Central memory CD4-positive, alpha-beta T cell (primary cell): Measurements from ENCODE around the gene KLF18.
"Not testable (repeated sequence)": the region's sequence is repeated elsewhere in the genome, so short reads cannot be mapped to it uniquely, and the experiment has no call there.

Experiments
- DNase-seq: peaks from one replicate; pipeline ENCODE4 v3.0.0; 2022

The KLF18 gene

GRCh38 chr1:44119525-44119924, 21.9 kb downstream of the KLF18 start:
- DNase-seq, result no peak

DNA sequence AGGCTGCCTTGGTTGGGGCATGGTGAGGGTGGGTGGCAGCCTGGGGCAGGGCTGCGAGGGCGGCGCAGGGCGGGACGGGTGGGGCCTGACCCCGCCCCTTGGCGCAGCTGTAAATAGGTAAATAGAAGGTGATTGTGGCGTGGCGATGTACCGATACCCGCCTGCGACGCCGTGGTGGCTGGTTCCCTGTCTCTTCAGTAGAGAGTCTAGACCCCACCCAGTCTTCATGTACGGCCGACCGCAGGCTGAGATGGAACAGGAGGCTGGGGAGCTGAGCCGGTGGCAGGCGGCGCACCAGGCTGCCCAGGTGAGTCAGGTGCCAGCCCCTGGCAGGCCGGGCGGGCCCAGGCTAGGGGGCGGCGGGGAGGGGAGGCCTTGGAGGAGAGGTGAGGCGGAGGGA, 22.7 kb downstream of the KLF18 start, which contains the start of gene KLF17:
TSS of gene KLF17 (plus strand) at position 140 of the 400 bp plus-strand sequence. CDS start at position 227, 87 bp downstream.
- no peak for DNase-seq

DNA sequence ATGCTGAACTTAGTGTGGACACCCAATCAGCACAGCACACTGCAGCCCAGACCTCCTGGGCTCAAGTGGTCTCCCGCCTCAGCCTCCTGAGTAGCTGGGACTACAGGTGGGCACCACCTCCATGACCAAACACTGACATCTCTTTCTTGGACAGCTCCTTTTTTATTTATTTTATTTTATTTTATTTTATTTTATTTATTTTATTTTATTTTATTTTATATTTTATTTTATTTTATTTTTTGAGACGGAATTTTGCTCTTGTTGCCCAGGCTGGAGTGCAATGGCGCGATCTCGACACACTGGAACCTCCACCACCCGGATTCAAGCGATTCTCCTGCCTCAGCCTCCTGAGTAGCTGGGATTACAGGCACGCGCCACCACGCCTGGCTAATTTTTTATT, 24.2 kb downstream of the KLF18 start:
- not testable (repeated sequence) for DNase-seq

- DNase-seq, result no peak
These were observed 27.3 kb downstream of the KLF18 start for GRCh38 chr1:44114098-44114497.

- DNase-seq, result no peak
These were observed 28.3 kb downstream of the KLF18 start for GRCh38 chr1:44113095-44113609.

DNA sequence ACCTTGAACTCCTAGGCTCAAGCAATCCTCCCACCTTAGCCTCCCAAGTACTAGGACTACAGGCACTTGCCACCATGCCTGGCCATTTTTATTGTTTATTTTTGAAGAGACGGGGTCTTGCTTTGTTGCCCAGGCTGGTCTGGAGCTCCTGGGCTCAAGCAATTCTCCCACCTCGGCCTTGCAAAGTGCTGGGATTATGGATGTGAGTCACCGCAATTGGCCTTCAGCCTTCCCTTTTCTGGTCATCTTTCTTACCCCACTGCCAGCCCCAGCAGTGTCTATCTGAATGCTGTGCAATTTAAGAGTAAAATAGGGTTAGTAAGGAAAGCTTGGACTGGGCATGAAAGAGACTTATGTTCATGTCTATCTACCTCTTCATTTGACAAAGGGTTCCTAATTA, 28.9 kb downstream of the KLF18 start:
- DNase-seq, result no peak

GRCh38 chr1:44111861-44112260, 29.6 kb downstream of the KLF18 start:
- DNase-seq, result no peak

DNA sequence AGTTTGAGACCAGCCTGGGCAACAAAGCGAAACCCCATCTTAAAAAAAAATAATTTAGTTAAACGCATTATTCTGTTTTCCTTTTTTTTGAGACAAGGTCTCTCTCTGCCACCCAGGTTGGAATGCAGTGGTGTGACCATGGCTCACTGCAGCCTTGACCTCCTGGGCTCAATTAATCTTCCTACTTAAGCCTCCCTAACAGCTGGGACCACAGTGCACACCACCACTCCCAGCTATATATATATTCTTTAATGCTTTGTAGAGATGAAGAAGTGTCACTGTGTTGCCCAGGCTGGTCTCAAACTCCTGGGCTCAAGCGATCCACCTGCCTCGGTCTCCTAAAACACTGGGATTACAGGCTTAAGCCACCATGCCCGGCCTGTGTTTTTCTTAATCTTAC, 30.5 kb downstream of the KLF18 start:
- DNase-seq, result no peak

DNA sequence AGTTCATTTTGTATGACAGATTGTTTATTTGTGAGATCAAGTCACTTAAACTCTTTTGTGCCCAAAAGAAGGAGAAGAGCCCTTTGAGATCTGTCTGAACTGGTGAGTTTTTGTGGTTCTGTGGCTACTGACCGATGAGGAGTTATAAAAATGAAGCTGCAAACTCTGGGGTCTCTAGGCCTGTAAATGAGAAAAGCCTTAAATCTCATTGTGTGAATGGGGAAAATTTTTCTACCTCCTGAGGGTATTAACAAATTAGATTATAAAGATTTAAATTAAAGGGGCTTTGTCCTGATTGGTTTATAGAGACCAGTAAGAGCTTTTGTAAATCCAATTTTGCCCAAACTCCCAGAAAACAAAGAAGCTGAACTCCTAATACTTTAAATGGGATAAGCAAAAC, 32.5 kb downstream of the KLF18 start:
- DNase-seq, result no peak

- DNase-seq, result no peak
These were observed 33.2 kb downstream of the KLF18 start for GRCh38 chr1:44108241-44108640.

- DNase-seq, result no peak
These were observed 35.6 kb downstream of the KLF18 start for GRCh38 chr1:44105810-44106209.

DNA sequence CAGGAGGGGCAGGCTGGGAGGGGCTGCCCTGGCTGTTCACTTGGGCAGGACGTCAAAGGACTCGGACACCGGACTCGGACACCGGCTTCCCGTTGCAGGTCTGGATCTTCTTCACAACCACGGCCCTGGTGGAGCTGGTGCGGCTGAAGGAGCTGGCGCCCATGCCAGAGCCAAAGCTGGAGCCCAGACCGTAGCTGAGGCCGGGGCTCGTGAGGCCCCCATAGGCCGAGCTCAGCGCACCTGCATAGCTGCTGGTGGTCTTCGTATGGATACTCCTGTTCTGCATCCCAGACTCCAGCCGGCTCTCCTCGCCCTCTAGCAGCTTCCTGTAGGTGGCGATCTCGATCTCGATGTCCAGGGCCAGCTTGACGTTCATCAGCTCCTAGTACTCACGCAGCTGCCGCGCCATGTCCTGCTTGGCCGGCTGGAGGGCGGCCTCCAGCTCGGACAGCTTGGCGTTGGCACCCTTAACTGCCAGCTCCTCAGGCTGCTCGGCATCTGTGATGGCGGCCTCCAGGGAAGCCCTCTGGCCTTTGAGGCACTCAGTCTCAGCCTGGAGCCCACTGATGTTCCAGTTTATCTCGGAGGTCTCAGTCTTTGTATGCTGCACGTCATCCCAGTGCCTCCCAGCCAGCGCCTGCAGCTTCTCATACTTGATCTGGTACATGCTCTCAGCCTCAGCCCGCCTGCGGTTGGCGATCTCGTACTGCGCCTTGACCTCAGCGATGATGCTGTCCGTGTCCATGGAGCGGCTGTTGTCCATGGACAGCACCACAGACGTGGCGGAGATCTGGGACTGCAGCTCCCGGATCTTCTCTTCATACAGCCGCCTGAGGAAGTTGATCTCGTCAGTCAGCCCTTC, 37.9 kb downstream of the KLF18 start:
- no peak for DNase-seq

- no peak for DNase-seq
These were observed 40.1 kb downstream of the KLF18 start for GRCh38 chr1:44101328-44101727.

DNA sequence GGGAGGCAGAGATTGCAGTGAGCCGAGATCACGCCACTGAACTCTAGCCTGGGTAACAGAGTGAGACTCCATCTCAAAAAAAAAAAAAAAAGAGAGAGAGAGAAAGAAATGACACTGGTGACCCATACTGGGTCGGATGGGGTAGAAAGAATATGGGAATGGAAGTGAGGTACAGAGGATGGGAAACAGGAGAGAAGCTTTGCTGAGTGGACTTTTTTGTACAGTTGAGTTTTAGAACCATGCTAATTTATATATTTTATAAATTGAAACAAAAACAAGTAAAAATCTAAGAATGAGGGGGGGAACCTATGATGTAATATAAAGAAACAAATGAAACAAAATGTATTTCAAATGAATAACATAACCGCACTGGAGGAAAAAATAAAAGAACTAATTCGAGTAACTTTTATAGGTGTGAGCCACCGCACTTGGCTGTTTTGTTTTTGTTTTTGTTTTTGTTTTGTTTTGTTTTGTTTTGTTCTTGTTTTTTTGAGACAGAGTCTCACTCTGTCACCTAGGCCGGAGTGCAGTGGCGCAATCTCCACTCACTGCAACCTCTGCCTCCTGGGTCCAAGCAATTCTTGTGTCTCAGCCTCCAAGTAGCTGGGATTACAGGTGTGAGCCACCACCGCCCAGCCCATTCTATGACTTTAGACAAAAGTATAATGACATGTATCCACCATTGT, 41.1 kb downstream of the KLF18 start:
- DNase-seq, result no peak

- DNase-seq, result no peak
These were observed 47.4 kb downstream of the KLF18 start for GRCh38 chr1:44094047-44094446.

- DNase-seq, result no peak
These were observed 50.8 kb downstream of the KLF18 start for GRCh38 chr1:44090429-44091252.

DNA sequence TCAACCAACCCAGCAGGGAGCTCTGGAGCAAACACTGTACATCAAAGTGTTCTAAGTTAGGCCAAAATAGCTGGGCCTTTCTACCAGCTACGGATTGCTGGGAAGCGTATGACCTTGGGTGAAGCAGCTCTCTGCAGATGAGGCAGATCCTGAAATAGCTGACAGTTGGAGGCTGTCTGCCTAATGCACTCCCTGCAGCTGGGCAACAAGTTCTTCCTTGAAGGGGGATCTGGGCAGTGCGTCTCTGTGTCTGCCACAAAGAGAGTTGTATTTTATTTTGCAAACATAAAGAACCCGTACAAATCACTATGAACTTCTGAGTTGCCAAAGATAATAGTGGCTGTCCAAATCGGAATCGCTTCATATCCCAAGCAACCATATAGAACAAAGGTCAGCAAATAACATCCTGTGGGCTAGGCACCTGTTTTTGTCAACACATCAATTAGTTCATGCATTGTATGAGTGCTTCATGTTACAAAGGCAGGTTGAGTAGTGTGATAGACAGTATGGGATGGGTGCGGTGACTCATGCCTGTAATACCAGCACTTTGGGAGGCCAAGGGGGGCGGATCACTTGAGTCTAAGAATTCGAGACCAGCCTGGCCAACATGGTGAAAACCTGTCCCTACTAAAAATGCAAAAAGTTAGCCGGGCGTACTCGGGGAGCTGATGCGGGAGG, 51.9 kb downstream of the KLF18 start:
- no peak for DNase-seq
